Measurements from ENCODE around the gene AP3D1.

Gene AP3D1

GRCh38 chr19:2180881-2181632, 29.7 kb upstream of the AP3D1 start:
- no peak for DNase-seq

- DNase-seq = no peak
These were observed 28.7 kb upstream of the AP3D1 start for GRCh38 chr19:2180114-2180513.

- DNase-seq = no peak
These were observed 27.7 kb upstream of the AP3D1 start for GRCh38 chr19:2179095-2179494.

- DNase-seq = no peak
These were observed 25.1 kb upstream of the AP3D1 start for GRCh38 chr19:2176337-2176994.

- DNase-seq = no peak
These were observed 24.4 kb upstream of the AP3D1 start for GRCh38 chr19:2175742-2176141.

GRCh38 chr19:2173767-2174577, 22.6 kb upstream of the AP3D1 start:
- DNase-seq = no peak

GRCh38 chr19:2173388-2173766, 22.0 kb upstream of the AP3D1 start:
- no peak for DNase-seq

- DNase-seq = peak; percentile 87
These were observed 20.2 kb upstream of the AP3D1 start for GRCh38 chr19:2171349-2172145.

GRCh38 chr19:2170987-2171348, 19.6 kb upstream of the AP3D1 start:
- no peak for DNase-seq

GRCh38 chr19:2170219-2170618, 18.9 kb upstream of the AP3D1 start:
- no peak for DNase-seq

GRCh38 chr19:2168619-2169424, 17.5 kb upstream of the AP3D1 start:
- DNase-seq = peak; percentile 87

GRCh38 chr19:2167896-2168618, 16.7 kb upstream of the AP3D1 start:
- DNase-seq = no peak

GRCh38 chr19:2166741-2167738, 15.7 kb upstream of the AP3D1 start:
- no peak for DNase-seq

- peak; percentile 59 for DNase-seq
These were observed 12.9 kb upstream of the AP3D1 start for GRCh38 chr19:2164020-2164998.

- DNase-seq = no peak
These were observed 9.0 kb upstream of the AP3D1 start for GRCh38 chr19:2160379-2160778.

- DNase-seq = no peak
These were observed 6.1 kb upstream of the AP3D1 start for GRCh38 chr19:2157452-2157851.

- no peak for DNase-seq
These were observed 3.3 kb upstream of the AP3D1 start for GRCh38 chr19:2154587-2155075.

GRCh38 chr19:2150794-2151338, 500 bp downstream of the AP3D1 start:
- peak; percentile 27 for DNase-seq
